HG02852 (cell line): Measurements from ENCODE around the gene TIMELESS.
"Not testable (repeated sequence)": the region's sequence is repeated elsewhere in the genome, so short reads cannot be mapped to it uniquely, and the experiment has no call there.

Experiments
- ATAC-seq: cut with Tn5 transposase; IDR thresholded peaks from one replicate; pipeline ENCODE4 v1.9.1; 2021; ENCODE audit warnings: mild to moderate bottlenecking, moderate library complexity; ENCODE audit not compliant: unreplicated experiment

The TIMELESS gene, protein sequence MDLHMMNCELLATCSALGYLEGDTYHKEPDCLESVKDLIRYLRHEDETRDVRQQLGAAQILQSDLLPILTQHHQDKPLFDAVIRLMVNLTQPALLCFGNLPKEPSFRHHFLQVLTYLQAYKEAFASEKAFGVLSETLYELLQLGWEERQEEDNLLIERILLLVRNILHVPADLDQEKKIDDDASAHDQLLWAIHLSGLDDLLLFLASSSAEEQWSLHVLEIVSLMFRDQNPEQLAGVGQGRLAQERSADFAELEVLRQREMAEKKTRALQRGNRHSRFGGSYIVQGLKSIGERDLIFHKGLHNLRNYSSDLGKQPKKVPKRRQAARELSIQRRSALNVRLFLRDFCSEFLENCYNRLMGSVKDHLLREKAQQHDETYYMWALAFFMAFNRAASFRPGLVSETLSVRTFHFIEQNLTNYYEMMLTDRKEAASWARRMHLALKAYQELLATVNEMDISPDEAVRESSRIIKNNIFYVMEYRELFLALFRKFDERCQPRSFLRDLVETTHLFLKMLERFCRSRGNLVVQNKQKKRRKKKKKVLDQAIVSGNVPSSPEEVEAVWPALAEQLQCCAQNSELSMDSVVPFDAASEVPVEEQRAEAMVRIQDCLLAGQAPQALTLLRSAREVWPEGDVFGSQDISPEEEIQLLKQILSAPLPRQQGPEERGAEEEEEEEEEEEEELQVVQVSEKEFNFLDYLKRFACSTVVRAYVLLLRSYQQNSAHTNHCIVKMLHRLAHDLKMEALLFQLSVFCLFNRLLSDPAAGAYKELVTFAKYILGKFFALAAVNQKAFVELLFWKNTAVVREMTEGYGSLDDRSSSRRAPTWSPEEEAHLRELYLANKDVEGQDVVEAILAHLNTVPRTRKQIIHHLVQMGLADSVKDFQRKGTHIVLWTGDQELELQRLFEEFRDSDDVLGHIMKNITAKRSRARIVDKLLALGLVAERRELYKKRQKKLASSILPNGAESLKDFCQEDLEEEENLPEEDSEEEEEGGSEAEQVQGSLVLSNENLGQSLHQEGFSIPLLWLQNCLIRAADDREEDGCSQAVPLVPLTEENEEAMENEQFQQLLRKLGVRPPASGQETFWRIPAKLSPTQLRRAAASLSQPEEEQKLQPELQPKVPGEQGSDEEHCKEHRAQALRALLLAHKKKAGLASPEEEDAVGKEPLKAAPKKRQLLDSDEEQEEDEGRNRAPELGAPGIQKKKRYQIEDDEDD

DNA sequence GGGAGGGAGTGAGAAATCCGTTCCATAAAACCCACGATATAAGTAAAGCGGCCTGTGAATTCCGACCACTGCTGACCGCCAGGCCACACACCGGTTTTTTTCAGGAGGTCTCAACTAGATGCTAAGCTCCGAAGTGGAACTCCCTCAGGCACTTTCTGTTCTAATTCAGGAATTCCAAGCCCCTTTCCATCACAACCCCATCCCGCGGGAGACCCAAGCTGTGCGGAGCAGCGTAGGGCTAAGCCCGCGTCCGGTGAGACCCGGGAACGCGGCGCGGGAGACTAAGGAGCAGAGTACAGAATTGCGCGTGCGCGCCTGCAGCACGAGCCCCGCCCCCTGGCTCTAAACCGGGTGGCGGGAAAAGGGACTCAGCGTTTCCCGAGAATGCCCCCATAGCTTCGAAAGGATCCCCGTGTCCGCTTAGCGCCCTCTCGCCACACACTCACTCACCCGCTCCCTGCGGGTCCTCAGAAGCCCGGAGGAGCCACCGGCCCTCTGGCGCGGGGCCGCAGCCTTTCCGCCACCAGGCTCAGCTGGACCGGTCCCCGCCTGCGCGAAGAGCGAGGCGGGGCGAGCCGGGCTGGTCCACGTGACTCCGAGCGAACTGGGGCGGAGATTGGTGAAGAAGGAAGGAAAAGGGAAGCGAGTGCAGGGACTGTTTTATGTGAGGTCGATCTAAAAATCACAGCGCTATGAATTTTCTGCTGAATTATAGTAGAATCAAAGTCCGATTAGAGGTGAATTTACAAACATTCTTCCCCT, at the start of gene TIMELESS:
Gene TIMELESS, minus strand, starts transcription at position 567 of the 762 bp plus-strand sequence. CDS start 15,256 bp downstream, outside the sequence.
- peak; percentile 97 for ATAC-seq

DNA sequence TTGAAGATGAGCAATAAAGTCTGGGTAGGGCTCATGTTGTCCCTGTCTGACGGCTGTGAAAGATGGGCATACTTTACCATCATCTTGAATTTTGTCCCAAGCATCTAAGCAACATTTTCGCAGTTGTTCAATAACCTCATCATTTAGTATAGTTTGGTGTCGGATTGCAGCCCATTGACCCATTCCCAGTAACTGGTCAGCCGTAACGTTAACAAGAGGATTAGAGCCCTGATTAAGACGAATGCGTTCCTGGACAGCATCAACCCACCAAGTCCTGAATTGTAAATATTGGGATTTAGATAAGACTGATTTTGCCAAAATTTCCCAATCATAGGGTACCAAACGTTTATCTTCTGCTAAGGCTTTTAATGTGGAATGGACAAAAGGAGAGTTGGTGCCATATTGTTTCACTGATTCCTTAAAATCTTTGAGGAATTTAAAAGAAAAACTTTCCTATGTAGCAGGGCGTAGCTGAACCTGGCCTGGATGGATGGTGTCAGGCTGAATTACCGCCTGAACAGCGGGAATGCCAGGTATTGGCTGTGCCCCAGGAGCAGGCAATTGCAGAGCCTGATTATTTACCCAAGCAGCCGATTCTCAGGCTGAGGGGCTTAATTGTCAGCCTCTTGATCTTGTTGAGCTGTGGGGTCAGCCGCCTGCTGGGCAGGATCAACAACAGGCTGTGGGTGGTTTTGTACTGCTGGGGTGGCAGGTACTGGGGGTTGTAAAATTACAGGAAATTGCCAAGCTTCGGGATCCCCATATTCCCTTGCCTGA, 49.1 kb upstream of the TIMELESS start:
- not testable (repeated sequence) for ATAC-seq

DNA sequence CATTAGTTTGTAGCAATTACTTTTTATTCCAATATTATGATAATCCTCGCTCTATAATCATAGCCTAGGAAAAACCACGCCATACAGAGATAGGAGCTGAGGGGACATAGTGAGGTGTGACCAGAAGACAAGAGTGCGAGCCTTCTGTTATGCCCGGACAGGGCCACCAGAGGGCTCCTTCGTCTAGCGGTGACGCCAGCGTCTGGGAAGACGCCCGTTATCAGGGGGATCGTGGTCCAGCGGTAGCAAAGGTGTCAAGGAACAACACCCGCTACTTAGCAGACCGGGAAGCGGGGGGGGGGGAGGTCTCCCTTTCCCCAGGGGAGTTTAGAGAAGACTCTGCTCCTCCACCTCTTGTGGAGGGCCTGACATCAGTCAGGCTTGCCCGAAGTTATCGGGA, 47.5 kb upstream of the TIMELESS start:
- not testable (repeated sequence) for ATAC-seq

DNA sequence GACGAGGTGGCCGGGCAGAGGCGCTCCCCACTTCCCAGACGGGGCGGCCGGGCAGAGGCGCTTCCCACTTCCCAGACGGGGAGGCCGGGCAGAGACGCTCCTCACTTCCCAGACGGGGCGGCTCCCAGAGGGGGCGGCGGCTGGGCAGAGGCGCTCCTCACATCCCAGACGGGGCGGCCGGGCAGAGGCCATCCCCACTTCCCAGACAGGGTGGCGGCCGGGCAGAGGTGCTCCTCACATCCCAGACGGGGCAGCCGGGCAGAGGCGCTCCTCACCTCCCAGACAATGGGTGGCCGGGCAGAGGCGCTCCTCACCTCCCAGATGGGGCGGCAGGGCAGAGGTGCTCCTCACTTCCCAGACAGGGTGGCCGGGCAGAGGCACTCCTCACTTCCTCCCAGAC, 45.3 kb upstream of the TIMELESS start:
- not testable (repeated sequence) for ATAC-seq

DNA sequence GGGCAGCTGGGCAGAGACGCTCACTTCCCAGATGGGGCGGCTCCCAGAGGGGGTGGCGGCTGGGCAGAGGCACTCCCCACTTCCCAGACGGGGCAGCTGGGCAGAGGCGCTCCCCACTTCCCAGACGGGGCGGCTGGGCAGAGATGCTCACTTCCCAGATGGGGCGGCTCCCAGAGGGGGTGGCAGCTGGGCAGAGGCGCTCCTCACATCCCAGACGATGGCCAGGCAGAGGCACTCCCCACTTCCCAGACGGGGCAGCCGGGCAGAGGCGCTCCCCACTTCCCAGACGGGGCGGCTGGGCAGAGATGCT, 44.8 kb upstream of the TIMELESS start:
- ATAC-seq, result not testable (repeated sequence)

DNA sequence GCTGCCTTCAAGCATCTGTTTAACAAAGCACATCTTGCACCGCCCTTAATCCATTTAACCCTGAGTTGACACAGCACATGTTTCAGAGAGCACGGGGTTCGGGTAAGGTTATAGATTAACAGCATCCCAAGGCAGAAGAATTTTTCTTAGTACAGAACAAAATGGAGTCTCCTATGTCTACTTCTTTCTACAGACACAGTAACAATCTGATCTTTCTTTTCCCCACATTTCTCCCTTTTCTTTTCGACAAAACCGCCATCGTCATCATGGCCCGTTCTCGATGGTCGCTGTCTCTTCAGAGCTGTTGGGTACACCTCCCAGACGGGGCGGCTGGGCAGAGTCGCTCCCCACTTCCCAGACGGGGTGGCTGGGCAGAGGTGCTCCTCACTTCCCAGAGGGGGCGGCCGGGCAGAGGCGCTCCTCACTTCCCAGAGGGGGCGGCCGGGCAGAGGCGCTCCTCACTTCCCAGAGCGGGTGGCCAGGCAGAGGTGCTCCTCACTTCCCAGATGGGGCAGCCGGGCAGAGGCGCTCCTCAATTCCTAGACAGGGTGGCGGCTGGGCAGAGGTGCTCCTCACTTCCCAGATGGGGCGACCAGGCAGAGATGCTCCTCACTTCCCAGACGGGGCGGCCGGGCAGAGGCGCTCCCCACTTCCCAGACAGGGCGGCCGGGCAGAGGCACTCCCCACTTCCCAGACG, 44.3 kb upstream of the TIMELESS start:
- not testable (repeated sequence) for ATAC-seq

DNA sequence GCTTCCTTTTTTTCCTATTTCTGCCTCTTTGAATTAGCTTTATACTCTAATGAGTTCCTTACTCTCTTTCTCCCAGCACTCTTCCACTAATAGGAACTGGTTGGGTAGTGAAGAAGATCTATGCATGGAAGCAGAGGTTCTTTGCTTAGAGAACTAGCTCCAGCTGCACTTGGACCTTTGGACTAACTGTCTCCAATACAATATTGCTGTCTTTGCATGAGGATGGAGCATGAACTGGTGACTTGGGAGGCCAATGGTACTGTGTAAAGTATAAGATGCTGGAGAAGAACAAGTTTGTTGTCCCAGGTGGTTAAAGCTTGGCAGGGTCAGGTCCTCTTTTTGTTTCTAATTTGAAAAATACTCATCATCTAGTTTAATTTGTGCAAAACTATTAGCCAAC, 41.1 kb upstream of the TIMELESS start:
- no peak for ATAC-seq

DNA sequence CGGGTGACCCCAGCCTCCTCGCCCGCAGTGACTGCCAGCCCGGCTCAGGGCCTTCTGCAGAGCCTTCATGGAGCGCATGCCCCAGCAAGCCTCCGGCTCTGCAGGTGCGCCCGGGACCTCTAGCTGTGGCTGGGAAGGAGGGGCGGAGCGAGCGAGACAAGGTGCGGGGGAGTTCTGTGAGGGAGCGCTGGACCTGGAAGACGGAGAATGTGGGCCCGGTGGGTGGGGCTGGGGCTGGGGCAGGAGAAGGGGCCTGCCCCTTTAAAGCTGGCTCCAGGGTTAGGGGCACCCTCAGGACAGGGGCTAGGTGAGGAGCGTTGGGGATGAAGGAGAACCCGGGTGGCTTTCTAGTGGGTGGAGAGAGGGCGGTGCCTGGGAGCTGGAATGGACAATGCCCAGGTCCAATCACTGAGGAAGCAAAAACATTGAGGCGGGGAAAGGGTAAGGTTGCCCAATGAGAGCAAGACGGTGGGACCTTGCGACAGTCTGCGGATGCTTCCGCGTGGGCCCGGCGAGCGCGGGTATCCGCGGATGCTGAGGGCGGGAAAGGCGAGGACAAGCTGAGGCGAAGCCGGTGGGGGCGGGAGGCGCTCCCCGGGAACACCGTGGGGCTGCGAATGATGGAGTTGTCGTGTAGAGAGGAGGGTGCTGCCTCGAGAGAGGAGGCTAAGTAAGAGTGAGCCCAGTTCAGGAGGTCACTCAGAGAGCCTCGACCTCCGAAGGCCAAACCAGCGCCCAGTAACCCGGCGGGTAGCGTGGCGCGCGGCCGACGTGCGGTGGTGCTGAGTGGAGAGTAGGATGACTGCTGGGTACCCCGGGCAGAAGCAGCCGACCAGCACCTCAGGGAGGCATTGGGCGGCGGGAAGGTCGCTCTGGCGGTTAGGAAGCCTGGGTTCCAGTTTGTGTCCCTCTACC, 39.1 kb upstream of the TIMELESS start, which contains the start of gene GLS2:
Gene GLS2, minus strand, starts transcription at position 121 of the 915 bp plus-strand sequence. Its CDS starts 43 bp downstream, at position 78.
- ATAC-seq, result peak; percentile 90

DNA sequence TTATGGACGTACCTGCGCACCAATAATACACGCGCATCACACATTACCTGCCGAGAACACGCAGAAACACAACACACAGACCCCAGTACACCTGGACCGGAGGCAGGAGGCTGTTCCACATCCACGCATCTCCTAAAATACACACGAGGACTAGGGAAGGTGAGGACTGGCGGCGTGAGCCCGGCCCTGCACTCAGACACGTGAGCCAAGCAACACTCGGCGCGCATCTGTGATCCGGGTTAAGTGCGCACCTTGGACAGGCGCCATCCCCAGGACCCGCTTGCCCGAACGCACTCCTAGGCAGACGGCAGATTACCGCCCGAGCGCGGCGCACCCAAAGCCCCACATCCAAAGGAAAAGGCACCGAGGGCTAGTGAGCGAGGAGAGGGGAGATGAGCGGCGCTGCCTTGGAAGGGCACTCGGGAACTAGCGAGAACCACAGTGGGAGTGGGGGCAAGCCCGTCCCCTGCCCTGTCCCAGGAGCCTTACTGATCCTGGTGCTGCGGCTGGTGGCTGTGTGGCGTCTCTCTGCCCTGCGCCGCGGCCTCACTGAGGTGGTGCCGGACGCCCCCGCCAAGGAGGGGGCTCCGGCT, 38.3 kb upstream of the TIMELESS start:
- ATAC-seq, result peak; percentile 17

DNA sequence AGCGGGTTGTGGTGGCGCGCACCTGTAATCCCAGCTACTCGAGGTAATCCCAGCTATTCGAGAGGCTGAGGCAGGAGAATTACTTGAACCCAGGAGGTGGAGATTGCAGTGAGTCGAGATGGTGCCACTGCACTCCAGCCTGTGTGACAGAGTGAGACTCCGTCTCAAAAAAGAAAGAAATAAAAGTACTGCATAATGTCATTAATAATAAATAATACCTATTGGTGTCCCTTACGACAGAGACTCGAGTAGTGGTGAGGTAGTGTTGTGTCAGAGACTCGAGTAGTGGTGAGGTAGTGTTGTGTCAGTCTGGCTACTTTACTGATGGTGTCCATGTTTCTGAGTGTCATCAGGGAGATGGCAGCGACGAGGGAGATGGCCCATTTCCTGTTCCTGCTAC, 37.5 kb upstream of the TIMELESS start:
- ATAC-seq, result no peak

DNA sequence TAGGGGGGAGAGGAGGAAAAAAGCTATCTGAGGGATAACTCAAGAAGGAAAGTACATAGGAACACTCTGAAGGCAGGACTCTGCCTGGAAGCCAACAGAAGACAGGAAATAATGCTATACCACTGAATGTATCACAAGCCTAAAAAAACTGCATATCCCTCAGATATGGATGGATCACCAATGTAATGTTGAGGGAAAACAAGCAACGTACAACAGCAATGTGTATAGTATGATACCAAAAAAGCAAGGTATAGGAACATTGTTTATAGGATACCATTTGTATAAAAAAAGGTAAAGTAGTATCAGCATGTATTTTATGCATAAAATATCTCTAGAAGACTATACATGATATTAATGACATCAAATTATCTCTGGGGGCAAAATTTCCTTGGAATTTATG, 35.3 kb upstream of the TIMELESS start:
- ATAC-seq, result no peak

DNA sequence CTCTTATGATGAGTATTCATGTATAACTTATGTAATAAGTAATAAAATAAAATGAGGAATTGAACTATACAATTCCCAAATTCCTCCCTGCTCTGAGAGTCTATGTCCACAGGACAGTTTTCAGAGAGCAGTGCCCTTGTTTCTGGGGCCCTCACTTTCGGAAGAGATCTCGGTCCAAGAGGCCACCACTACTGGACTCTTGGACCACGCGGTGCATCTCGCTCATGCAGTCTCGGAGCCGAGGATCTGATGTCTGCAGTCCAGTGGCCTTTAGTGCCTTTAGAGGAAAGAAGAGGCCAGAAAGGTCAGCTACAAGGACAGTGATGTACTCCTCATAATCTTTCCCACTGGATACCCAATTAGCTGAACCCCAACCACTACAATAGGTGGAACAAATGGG, 30.4 kb upstream of the TIMELESS start:
- ATAC-seq, result no peak

DNA sequence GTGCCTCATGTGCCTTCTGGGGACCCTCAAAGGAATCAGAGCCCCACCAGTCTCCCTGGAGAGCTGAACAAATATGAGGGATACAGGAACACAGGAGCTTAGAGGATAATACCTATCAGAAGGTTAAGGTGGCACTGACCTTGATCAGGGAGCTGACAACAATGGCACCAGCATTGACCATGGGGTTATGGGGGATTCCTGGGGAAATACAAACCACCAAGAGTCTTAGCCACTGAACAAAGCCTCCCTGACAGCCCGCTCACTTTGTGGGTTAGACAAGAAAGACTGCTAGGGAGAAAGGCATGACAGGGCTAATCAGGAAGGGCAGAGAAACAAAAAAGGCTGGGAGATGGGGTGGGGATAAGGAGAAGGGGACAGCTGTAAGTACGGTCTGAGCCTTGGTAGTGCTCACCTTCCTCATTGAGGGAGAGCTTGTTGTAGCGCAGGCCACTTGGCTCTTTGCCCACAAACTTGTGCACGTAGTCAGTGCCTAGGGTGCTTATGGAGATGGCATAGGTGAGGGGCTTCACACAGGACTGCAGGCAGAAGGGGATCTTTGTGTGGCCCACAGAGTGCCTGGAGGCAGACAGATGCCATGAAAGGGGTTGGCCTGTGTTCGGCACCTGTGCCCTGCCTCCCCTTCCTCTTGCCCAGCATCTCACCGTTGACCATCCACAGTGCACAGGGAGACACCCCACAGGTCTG, 28.4 kb upstream of the TIMELESS start:
- ATAC-seq, result no peak

DNA sequence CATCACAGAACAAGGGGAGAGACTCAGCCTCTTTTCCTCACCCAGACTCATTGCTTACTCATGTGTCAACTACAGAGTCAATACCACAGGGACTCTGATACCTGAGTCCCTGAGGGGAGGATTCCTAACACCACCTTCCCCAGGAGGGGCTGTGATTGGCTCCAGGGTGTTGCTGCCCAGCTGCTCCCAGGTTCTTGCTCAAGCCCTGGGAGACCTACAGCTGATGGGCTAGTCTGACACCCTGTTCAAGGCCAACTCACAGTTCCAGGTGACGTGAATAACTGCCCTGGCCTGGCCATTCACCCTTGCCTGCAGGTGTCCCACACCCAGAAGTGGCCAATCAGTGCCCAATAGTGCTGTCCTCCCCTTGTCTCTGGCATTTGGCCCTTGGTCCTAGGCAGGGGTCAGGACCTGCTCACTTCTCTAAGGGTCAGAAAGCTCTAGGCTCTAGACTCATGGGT, 27.8 kb upstream of the TIMELESS start:
- no peak for ATAC-seq

DNA sequence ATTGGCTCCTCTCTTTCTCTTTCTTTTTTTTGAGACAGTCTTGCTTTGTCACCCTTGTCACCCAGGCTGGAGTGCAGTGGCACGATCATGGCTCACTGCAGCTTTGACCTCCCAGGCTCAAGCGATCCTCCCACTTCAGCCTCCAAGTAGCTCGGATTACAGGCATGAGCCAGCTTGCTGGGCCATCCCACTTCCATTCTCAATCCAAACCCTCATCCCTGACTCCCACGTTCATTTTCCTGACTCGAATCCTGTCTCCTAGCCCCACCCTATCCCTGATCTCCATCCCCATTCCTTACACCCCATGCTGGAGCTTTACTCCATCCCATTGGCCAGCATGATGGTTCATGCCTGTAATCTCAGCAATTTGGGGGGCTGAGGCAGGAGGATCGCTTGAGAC, 26.9 kb upstream of the TIMELESS start:
- ATAC-seq, result no peak

DNA sequence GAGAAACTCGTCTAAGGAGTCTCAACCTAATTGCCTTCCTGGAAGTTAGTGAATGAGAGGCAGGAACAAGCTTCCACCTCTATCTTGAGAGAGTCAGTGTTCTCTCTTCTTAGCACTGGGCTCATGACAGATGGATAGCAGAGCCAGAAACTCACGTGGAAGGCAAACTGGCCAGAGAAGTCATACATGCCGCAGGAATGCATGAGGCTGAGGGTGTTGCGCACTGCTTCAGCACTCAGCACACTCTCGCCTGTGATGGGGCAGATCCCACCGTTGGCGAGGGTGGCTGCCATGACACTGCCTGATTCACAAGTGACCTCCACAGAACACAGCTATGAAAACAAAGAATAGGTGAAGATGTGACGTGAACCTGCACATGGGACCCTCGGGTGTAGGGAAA, 25.2 kb upstream of the TIMELESS start:
- no peak for ATAC-seq
